ENCODE results near the gene RWDD1.

GRCh38 chr6:116533233-116533957 is 37.9 kb upstream of the RWDD1 start:
- TF ChIP-seq CTCF (IDR thresholded peaks at IDR 0.05) = no peak
- no peak for TF ChIP-seq POLR2A (IDR thresholded peaks at IDR 0.05)
